ENCODE data around the gene NAPEPLD.
"Not testable (repeated sequence)": the region's sequence is repeated elsewhere in the genome, so short reads cannot be mapped to it uniquely, and the experiment has no call there.

- TF ChIP-seq CTCF, POLR2A (IDR thresholded peaks at IDR 0.05): not testable (repeated sequence)
Observed at GRCh38 chr7:103078226-103078625, 70.7 kb downstream of the NAPEPLD start.
